ENCODE results near the gene MRPL47.

MRPL47 gene

DNA sequence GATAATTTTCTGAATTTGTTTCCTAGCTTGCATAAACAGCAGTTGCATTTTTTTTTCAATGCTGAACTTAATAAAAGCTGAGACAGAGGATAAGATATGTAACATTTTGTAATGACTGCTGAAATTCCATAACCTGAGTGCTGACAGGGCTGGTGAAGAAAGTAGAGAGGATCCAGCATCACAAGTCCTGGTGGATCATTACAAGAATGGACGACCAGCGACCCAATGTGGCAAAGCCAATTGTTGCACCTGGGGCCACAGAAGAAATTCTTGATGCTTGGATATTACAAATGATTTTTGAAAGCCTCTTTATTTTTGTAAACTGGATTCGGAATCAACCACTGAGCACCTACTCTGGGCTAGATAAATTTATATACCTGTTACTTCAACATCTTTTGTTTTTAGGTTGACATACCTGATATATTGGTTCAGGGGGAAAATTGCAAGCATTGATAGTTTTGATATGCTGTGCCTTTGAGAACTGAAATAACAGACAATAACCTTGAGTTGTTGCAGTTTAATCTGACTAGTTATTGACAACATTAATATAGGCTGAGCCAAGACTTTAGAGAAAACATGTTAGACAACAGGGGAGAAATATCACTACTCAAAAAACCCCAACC is 45.6 kb downstream of the MRPL47 start:
- Histone ChIP-seq H3K9me3 (ENCODE audit: insufficient read depth, low read length) (no peaks in the 10 kb centered on the region), H3K79me2 (ENCODE audit: low read length) (peaks cover 7% of the 10 kb centered on the region), H2AFZ (ENCODE audit: low read depth, low read length) (peak overlapping the region; percentile 36; the same call in 1 of the 2 replicates), H3K27me3 (ENCODE audit: low read depth, low read length) (peaks cover 5% of the 10 kb centered on the region; the same call in 1 of the 2 replicates), H3K36me3 (replicated peaks; ENCODE audit: low read depth, low read length) (no peaks in the 10 kb centered on the region), H3K4me2 (ENCODE audit: low read length) (peak overlapping the region; percentile 23), H3K27ac (ENCODE audit: low read length) (no peak overlapping the region), H3K9ac (ENCODE audit: low read length) (no peak overlapping the region), H3K4me3 (ENCODE audit: low read length) (no peak overlapping the region), H3K4me1 (ENCODE audit: low read length) (peaks cover 13% of the 10 kb centered on the region), H4K20me1 (ENCODE audit: insufficient read depth, low read length) (no peaks in the 10 kb centered on the region)
- TF ChIP-seq, protein P1, sequence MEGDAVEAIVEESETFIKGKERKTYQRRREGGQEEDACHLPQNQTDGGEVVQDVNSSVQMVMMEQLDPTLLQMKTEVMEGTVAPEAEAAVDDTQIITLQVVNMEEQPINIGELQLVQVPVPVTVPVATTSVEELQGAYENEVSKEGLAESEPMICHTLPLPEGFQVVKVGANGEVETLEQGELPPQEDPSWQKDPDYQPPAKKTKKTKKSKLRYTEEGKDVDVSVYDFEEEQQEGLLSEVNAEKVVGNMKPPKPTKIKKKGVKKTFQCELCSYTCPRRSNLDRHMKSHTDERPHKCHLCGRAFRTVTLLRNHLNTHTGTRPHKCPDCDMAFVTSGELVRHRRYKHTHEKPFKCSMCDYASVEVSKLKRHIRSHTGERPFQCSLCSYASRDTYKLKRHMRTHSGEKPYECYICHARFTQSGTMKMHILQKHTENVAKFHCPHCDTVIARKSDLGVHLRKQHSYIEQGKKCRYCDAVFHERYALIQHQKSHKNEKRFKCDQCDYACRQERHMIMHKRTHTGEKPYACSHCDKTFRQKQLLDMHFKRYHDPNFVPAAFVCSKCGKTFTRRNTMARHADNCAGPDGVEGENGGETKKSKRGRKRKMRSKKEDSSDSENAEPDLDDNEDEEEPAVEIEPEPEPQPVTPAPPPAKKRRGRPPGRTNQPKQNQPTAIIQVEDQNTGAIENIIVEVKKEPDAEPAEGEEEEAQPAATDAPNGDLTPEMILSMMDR (IDR thresholded peaks at IDR 0.05; ENCODE audit: low read depth, low read length) = peak; percentile 92
- no peak for TF ChIP-seq EZH2phosphoT487 (IDR thresholded peaks at IDR 0.05; ENCODE audit: low read depth)

DNA sequence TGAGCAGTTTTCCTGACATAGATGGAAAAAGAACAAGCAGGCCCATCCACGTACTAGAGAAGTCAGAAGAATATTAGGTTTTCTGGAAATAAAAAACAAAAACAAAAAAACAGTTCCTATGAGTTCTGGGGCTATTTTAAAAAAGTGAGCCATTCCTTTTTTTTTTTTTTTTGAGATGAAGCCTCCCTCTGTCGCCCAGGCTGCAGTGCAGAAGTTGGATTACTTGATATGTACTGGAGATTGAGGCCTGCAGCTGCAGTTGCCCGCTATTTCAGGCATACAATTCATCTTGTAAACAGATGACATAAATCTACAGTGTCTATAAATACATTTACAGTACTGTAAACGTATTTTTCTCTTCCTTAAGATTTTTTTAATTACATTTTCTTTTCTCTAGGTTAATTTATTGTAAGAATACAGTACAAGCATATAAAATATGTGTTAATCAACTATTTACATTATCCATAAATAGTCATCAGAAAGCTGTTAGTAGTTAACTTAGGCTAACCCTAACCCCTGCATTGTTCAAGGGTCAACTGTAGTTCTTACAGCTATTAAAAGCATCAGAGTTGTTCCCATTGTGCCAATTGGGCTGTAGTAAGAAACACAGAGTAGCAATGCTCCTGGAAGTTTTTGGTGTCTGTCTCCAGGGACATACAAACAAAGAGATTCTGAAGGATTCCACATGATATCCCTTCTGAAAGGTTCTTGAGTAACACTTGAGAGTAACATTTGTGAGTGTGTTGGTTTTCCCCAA is 52.9 kb downstream of the MRPL47 start:
- no peak overlapping the region for H3K4me2 ChIP-seq (ENCODE audit: low read length)
- H4K20me1 ChIP-seq (ENCODE audit: insufficient read depth, low read length) = no peaks in the 10 kb centered on the region
- TF ChIP-seq, protein P1 (IDR thresholded peaks at IDR 0.05; ENCODE audit: low read depth, low read length) = no peak
- TF ChIP-seq EZH2phosphoT487 (IDR thresholded peaks at IDR 0.05; ENCODE audit: low read depth) = no peak
- H3K4me3 ChIP-seq (ENCODE audit: low read length) = no peak overlapping the region
- peaks cover 5% of the 10 kb centered on the region; the same call in 1 of the 2 replicates for H3K27me3 ChIP-seq (ENCODE audit: low read depth, low read length)
- no peaks in the 10 kb centered on the region for H3K4me1 ChIP-seq (ENCODE audit: low read length)
- no peaks in the 10 kb centered on the region for H3K9me3 ChIP-seq (ENCODE audit: insufficient read depth, low read length)
- H2AFZ ChIP-seq (ENCODE audit: low read depth, low read length) = no peak overlapping the region
- no peaks in the 10 kb centered on the region for H3K79me2 ChIP-seq (ENCODE audit: low read length)
- H3K27ac ChIP-seq (ENCODE audit: low read length) = no peak overlapping the region
- H3K36me3 ChIP-seq (replicated peaks; ENCODE audit: low read depth, low read length) = no peaks in the 10 kb centered on the region
- no peak overlapping the region for H3K9ac ChIP-seq (ENCODE audit: low read length)

DNA sequence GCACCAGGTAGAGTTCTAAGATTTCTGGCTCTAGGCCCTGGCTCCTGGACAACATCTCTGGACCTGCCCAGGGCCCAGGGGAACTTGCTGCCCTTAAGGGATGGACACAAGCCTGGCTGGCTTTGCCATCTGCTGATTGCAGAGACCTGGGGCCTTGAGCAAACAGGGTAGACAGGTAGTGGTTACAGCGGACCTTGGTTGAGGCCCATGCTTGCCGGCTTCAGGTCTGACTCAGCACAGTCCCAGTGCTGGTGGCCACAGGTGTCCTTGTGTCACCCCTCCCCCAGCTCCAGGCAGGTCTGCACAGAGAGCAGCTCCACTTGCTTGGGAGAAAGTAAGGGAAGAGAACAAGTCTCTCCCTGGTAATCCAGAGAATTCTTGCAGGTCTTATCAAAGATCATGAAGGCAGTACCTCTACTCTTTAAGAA is 57.6 kb downstream of the MRPL47 start:
- Histone ChIP-seq H3K4me1 (ENCODE audit: low read length) (no peaks in the 10 kb centered on the region), H3K27me3 (ENCODE audit: low read depth, low read length) (no peaks in the 10 kb centered on the region), H3K79me2 (ENCODE audit: low read length) (no peaks in the 10 kb centered on the region), H2AFZ (ENCODE audit: low read depth, low read length) (no peak overlapping the region), H3K27ac (ENCODE audit: low read length) (no peak overlapping the region), H3K9me3 (ENCODE audit: insufficient read depth, low read length) (no peaks in the 10 kb centered on the region), H3K36me3 (replicated peaks; ENCODE audit: low read depth, low read length) (no peaks in the 10 kb centered on the region), H3K9ac (ENCODE audit: low read length) (no peak overlapping the region), H3K4me3 (ENCODE audit: low read length) (no peak overlapping the region), H4K20me1 (ENCODE audit: insufficient read depth, low read length) (no peaks in the 10 kb centered on the region), H3K4me2 (ENCODE audit: low read length) (no peak overlapping the region)
- TF ChIP-seq, protein P1 (IDR thresholded peaks at IDR 0.05; ENCODE audit: low read depth, low read length) = no peak
- no peak for TF ChIP-seq EZH2phosphoT487 (IDR thresholded peaks at IDR 0.05; ENCODE audit: low read depth)

DNA sequence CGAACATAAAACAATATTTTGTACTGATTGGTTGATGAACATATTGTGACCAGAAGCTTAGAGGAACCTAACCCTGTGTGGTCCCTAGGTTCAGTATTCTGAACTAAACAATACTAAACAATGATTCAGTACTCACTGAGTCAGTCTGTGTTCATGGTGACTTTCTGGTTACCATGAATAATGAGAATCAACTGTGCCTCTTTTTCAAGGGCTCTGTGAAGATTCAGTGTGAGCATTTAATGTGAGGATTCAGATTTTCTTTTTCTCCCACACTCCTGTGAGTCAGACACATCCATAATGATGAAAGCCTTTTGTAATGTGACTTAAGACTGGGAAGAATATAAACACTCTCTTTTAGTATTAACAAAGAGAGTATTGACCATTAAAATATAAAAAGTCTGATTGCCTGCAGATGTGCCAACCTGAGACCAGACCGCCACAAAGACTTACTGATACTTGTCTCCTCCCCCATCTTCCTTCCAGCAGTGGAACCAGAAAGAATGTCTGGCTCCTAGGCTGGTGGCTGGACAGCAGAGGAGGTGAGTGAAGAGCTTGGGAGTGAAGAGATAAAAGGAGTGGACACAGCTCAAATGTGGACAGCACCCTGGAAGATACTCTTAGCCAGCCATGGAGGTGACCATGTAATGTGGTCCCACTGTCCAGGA is 59.3 kb downstream of the MRPL47 start:
- no peak overlapping the region for H3K4me3 ChIP-seq (ENCODE audit: low read length)
- H3K9me3 ChIP-seq (ENCODE audit: insufficient read depth, low read length) = no peaks in the 10 kb centered on the region
- no peaks in the 10 kb centered on the region for H3K4me1 ChIP-seq (ENCODE audit: low read length)
- H3K9ac ChIP-seq (ENCODE audit: low read length) = no peak overlapping the region
- no peak overlapping the region for H2AFZ ChIP-seq (ENCODE audit: low read depth, low read length)
- no peaks in the 10 kb centered on the region for H3K27me3 ChIP-seq (ENCODE audit: low read depth, low read length)
- H3K27ac ChIP-seq (ENCODE audit: low read length) = no peak overlapping the region
- H4K20me1 ChIP-seq (ENCODE audit: insufficient read depth, low read length) = no peaks in the 10 kb centered on the region
- no peak overlapping the region for H3K4me2 ChIP-seq (ENCODE audit: low read length)
- H3K36me3 ChIP-seq (replicated peaks; ENCODE audit: low read depth, low read length) = no peaks in the 10 kb centered on the region
- no peaks in the 10 kb centered on the region for H3K79me2 ChIP-seq (ENCODE audit: low read length)
- TF ChIP-seq EZH2phosphoT487 (IDR thresholded peaks at IDR 0.05; ENCODE audit: low read depth) = no peak
- TF ChIP-seq, protein P1 (IDR thresholded peaks at IDR 0.05; ENCODE audit: low read depth, low read length) = no peak
